Stimulated activated CD4-positive, alpha-beta T cell treated with anti-CD3 and anti-CD28 coated beads, Interleukin-15, amount 100 ng/mL, for 1 hour (primary cell): ENCODE measurements around the gene PKP3.
A peak's percentile ranks its signal among the peaks of the same experiment; 100 is the strongest.
"Not testable (repeated sequence)": the region's sequence is repeated elsewhere in the genome, so short reads cannot be mapped to it uniquely, and the experiment has no call there.

Experiments
- DNase-seq, 2 donors: peaks; one replicate each; pipeline ENCODE4 v3.0.0-alpha.2; 2020; ENCODE audit warnings: low read depth in 1 of 2, low spot score in 1 of 2

Gene PKP3

DNA sequence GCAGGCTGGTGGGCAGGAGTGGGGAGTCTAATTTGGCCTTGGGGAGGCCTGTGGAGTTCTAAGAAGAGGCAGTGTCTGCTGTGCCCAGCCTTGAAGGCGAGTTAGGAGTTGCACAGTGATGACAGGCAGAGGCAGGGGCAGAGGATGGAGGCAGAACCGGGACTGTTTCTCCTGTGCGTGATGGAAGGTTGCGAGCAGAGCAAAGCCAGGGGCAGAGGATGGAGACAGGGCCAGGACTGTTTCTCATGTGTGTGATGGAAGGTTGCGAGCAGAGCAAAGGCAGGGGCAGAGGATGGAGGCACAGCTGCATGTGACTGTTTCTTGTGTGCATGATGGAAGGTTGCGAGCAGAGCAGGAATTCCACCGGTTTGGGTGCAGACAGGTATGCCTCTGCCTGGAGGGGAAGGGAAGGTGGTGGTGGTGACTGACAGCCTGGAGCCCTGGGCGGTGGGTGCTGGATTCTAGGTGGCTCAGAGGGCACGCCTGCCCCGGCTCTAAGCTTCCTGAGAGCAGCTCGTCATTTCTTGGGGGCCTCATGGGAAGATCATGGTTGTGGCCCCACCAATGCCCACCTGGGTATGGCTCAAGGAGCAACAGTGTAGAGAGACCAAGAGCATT is 16.0 kb upstream of the PKP3 start:
- DNase-seq = no peak

DNA sequence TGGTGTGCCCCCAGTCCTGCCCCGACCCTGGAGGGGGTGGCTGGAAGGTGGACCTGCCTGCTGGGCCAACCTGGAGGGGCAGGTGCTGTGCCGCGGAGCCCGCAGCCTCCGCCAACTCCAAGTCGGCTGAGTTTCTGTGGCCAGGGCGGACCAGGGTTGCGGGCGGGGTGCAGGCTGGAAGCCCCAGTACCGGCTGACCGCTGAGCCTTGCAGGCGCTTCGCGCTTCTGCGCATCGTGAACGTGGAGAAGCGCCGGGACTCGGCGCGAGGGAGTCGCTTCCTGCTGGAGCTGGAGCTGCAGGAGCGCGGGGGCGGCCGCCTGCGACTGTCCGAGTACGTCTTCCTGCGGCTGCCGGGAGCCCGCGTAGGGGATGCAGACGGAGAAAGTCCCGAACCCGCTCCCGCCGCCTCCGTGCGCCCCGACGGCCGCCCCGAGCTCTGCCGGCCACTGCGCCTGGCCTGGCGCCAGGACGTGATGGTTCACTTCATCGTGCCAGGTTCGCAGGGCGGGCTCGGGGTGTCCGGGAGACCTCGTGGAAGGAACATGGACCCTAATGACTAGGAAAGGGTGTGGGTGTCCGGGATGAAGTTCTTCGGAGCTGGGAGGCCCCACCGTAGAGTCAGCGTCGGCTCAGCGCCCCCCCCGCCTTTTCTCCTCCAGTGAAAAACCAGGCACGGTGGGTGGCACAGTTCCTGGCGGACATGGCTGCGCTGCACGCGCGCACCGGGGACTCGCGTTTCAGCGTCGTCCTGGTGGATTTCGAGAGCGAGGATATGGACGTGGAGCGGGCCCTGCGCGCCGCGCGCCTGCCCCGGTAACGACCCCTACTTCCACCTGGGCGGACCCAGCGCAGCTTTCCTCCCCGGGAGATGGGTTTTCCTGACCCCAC is 14.6 kb upstream of the PKP3 start:
- no peak for DNase-seq

DNA sequence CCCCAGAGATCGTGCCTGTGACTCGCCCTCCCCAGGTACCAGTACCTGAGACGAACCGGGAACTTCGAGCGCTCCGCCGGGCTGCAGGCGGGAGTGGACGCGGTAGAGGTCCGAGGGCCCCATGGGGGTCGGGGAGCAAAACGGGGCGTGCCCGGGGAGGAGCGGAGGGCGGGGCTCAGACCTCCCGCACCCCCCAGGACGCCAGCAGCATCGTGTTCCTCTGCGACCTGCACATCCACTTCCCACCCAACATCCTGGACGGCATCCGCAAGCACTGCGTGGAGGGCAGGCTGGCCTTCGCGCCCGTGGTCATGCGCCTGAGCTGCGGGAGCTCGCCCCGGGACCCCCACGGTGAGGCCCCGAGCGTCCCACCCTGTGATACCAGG is 13.9 kb upstream of the PKP3 start:
- DNase-seq = no peak

DNA sequence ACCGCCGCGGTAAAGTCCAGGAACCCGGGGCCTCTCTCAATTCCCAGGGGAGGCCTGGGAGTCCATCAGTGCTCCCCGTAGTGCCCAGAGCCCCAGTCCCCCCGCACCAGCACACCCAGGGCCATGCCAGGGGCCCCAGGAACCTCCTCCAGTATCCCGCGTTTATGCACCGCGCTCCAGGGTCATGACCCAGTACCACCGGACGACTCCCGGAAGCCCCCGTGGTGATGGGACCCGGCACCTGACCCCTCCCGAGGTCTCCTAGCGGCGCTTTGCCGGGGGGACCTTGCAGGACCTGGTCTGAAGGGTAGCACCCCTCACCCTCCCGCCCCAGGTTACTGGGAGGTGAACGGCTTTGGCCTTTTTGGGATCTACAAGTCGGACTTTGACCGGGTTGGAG is 13.5 kb upstream of the PKP3 start:
- no peak for DNase-seq

DNA sequence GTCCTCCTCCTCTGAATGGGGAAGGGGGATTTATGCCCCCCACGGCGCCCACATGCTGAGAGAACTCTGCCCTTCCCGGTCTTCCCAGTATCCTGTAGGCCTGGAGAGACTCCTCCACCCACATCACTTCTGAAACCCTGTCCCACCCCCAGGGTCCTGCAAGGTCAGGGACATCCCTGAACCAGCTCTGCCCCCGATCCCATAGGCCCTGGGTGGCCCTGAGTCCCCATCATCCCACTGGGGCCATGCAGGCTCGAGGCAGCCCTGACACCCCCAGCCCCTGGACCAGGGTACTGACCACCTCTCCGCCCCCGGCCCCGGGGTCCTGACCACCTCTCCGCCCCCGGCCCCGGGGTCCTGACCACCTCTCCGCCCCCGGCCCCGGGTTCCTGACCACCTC is 13.0 kb upstream of the PKP3 start:
- no peak for DNase-seq

DNA sequence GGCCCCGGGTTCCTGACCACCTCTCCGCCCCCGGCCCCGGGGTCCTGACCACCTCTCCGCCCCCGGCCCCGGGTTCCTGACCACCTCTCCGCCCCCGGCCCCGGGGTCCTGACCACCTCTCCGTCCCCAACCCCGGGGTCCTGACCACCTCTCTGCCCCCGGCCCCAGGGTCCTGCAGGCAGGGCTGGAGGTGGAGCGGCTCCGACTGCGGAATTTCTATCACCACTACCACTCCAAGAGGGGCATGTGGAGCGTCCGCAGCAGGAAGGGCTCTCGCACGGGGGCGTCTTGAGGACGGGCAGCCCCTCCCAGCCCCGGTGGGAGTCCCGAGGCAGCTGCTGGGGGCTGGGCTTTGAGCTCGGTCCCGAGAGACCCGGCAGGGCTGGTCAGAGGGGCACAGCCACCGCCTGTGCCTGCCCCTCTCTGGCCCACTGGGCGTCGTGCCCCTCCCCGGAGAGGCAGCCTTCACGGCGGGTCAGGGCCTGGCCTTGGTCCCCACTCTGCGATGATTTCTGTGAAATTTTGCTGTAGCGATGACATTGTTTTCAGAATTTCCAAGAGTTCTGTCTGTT is 12.4 kb upstream of the PKP3 start:
- DNase-seq = no peak

DNA sequence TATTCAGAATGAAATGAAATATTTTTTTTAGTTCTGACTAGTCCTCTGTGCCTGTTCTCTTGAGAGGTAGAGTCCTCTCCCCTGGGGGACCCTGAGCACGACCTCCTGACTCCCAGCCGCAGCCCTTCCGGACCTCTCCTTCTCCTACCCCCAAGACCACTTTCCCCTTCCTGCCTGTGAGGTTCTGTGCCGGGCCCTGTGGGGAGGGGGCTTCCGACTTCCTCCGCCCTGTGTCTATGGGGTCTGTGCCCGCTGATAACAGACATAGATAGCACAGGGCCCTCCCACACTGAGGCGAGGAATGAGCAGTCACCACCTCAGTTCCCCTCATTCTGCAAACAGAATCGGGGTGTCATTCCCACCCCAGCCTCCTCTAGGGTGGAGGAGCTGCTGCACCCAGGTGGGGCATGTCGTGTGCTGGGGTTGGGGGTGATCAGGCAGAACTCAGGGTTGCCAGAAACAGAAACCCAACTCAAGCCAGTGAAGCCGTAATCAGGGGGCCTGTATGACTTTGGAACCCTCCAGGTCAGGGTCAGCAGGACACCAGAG is 11.9 kb upstream of the PKP3 start:
- DNase-seq = no peak

DNA sequence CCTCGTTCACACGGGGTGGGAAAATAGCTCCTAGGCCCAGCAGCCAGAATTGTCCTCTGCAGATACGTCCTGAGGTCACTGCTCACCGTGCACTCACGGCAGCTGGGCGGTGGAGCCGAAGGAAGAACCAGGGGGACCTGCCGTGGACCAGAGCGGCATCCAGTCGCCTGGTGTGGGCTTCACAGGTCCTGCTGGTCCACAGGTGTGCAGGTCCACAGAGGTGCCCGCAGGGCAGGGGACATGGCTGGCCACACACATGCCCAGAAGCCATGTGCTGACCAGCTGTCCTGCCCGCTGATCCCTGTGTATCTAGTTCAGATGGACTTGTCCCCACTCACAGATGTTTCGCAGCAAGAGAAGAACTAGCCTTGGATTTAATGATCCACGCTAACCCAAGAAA is 10.6 kb upstream of the PKP3 start:
- DNase-seq = no peak

DNA sequence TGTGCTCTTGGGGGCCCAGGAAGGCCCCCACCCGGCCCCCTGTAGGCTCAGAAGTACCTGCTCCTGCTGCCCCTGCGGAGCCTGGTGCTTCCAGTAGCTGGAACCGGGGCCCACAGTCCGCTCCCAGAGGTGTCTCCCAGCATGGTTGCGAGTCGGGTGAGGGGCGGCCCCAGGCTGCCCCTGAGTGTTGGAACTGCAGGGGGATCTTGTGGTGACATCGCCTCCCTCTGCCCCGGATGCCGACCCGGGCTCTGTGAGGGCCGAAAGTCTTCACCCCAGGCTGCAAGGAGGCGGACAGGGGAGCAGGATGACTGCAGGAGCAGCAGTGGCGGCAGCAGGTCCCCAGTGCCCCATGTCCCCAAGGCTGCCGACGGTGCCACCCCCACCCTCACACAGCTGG is 9.5 kb upstream of the PKP3 start:
- no peak for DNase-seq

DNA sequence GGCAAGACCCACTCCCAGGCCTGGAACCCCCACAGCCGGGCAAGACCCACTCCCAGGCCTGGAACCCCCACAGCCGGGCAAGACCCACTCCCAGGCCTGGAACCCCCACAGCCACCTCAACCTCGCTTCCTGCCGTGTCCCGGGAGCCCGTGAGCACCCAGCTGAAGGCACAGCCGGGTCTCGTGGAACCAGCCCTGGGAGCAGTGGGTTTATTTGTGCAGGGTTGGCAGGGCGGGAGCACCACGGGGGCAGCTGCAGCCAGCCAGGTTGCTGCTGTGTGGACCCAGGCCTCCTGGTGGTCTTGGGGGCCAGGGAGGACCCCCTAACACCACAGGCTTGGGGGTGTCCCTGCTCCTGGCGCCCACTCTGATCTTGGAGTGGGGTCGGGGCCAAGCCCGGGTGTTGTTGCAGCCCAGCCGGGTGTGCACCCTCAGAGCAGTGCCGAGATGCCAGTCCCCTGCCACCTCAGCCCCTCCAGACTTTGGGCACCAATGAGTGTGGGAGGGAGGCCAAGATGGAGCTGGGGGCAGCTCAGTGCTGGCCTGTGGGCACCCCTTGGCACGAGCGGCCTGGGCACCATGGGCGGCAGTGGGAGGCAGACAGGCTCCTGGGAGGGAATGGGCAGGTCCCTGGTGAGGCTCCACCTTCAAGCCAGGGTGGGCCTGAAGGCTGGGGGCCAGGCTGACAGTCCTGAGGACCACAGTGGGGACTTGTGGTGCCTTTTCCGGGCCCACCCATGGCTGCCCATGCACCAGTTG is 8.2 kb upstream of the PKP3 start:
- DNase-seq = no peak

DNA sequence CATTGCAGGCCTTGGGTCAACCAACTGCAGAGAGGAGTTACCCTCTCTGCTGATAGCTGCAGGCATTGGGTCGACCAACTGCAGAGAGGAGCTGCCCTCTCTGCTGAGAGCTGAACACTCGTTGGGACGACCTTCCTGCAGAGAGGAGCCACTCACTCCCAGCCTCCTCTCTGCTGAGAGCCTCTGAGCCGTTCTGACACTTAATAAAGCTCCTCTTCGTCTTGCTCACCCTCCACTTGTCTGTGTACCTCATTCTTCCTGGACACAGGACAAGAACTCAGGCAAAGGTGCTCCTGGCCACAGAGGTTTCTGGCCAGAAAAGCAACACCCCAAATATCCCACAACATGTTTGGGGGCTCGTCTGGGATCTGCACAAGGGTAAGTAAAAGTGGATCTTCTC is 7.5 kb upstream of the PKP3 start:
- no peak for DNase-seq

DNA sequence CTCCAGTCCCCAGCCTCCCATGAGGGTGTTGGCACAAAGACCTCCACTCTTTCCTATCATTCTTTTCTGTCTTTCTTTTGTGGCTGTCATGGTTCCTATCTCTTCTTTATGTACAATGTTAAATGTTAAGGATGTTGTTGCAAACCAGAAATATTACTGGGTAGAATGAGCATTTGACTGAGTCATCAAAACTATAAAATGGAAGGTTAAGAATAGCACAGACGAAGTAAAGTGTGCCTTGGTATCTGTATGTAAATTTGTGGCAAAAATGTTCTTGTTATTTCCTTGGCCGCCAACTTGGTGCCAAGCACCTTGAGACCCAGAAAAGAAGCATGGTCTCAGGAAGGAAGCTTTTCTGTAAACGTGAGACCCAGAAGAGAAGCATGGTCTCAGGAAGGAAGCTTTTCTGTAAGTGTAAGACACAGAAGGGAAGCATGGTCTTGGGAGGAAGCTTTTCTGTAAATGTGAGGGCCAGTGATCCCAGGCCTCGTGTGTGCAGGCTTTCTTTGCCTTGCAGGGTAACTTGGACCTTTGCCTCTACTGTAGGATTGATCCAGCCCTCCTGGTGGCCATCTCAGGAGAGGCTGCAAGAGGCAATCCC is 6.7 kb upstream of the PKP3 start:
- no peak for DNase-seq

DNA sequence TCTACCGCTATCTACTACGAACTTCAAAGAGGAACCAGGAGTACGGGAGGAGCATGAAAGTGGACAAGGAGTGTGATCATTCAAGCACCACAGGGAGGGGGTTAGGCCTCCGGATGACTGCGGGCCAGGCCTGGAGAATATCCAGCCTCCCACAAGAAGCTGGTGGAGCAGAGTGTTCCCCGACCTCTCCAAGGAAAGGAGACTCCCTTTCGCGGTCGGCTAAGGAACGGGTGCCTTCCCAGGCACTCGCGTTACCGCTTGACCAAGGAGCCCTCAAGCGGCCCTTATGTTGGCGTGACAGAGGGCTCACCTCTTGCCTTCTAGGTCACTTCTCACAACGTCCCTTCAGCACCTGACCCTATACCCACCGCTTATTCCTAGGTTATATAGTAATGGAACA is 4.6 kb upstream of the PKP3 start:
- not testable (repeated sequence) for DNase-seq

DNA sequence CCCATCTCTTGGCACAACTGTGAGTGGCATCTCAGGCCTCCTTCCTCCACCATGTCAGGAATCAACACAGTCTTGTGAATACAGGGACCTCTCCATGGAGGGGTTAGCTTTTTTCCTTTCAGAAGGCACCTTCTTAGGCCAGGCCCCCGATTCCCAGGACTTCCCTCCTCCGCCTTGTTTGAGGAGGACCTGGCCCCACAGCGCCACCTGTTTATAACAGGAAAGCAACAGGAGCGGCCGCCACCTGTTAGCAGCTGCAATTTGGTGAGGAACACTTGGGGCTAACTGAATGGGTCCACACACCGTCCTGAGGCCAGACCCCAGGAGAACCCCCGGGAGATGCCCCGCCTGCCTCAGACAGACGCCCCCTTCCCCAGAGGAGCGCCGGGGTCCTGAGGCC is 3.8 kb upstream of the PKP3 start:
- DNase-seq = no peak

DNA sequence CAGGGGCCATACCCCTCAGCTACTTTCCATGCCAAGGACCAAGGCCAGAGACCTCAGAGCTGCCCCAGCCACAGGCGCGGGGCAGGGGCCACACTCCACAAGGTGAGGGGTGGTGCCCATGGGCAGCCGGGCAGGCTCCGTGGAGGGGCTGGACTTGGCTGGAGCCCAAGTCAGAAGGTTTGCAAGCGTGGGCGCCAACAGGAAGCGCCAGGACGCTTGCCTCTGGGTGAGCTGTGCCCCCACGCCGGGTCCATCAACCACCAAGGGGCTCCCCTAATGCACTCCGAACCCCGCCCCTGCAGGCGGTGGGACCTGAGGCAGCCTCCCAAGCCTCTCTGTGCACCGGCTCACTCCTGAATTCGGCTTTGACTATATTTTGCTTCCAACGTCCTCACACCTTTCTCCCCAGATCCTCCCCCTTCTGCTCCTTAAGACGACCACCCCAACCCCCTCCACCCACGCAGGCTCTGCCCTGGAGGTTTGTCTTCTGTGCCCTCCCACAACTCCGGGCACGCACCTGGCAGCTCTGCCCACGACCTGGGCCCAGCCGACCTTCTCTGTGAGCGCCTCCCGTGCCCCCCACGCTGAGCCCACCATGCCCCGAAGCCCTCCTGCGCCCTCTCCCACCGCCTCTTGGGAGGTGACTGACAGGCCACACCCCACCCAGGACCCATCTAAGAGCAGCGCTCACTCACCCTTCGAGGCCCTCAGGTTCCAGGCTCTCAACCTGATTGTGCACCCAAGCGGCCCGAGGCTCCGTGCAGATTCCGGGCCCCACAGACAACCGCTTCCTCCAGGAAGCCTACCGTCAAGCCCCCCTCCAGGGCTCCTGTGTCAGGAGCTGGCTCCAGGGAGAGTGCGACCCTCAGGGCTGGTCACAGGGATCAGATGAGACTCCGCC is 2.6 kb upstream of the PKP3 start:
- DNase-seq = no peak

DNA sequence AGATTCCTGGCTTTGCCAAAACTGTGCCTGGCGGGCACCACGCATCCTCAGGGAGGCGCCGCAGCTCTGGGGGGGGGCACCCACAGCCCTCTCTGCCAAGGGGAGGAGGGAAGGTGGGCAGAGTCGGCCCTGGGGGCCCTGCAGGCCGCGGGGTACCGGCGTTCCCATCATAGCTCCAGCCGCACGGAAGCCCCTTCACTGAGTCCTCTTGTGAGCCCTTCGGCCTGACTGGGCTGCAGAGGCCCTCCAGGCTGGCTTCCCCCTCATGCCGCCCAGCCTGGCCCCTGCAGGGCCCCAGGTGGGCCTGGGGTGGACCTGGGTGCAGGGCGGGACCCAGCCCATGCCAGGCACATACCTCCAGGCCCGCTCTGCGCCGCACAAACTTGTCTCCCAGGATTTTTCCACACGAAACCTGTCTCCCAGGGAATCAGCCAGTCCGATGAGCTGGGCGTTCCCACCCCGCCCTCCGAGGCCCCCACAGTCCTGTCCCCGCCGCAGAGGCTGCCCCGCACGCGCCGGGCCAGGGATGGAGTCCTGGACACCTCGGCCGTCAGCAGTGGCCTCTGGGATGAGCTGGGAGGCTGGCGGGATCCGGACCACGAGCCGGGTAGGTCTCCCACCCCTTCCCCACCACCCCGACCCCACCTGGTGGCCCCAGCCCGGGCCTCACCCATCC is 1.8 kb upstream of the PKP3 start:
- DNase-seq = no peak

DNA sequence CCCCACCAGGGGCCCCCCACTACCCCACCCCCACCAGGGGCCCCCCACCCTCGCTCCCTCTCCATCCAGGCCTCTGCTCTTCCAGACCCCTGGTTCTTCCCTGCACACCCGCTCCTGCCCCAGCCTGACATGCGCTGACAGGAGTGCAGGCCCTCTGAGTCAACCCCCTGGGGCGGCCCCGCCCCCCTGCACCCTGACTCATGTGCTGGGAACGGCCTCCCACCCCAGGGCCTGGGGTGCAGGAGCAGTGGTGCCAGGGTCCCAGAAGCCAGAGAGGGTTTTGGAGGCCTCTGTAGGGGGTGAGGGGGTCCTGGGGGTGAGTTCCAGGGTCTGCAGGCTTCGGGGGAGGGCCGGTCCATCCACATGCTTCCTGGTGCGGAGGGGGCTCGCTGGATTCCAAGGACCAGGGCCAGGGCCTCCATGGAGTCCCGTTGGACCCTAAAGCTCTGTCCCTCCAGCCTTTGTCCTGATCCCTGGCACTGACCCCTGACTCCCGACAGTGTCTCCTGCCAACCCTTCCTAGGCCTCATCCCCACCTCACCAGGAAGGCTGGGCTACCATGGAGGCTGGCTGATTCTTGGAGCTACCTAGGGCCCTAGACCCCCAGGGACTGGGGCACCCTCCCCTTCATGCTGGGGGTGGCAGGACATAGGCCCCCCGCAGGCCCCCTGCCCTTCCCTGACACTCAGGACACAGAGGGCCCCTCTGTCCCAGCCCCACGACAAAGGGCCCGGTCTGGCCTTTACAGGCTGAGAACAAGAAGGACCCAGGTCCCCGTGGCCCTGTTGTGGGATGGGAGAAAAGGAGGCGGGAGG is 583 bp upstream of the PKP3 start:
- DNase-seq = peak in 1 of 2 donors; percentile 33

DNA sequence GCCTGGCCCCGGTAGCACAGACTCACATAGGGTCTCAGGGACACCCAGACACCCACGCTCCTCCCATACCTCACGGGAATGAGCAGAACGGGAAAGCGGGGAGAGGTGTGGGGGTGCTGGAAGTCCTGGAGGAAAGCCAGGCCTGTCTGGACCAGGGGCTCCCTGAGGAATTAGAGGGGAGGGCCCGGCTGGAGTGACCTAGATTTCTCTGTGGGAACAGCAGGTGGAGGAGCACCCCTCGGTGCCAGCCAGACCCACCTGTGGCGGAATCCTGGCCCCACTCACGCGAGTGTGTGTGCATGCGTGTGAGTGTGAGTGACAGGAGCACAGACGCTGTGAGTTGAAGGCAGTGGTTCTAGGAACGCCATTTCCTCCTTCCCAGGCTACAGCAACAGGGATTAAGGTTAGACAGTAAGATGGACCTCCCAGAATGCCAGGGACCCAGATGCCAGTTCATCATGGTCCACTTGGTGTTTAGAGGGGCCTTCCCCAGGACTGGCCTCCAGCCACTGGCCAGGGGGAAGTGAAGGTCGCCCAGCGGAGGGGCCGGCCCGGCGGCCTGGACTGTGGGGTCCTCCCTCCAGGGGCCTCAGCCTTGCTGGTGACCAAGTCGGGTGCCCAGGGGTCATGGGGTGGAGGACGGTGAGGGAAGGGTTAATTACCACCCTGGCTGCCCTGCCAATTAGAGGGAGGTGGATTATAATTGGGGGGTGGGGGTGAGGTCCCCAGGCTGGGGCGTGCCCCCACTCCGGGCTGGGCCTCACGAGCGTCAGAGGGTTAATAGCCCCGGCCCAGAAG is 1.0 kb downstream of the PKP3 start:
- no peak for DNase-seq
